Type B pancreatic cell (in vitro differentiated cells): ENCODE results near the gene PSMA2. TPM values are rescaled to one million over a fixed set of nuclear protein-coding genes. Genes with fewer than 3 reads are reported as not detected.

Source experiments
- DNase-seq: peaks from one replicate; pipeline ENCODE4 v3.0.0; 2021; ENCODE audit warnings: mixed read lengths; ENCODE audit not compliant: unreplicated experiment; ENCODE audit errors: extremely low spot score
- H3K27ac Mint-ChIP-seq: 2 replicates; pipeline ENCODE4 v1.8.0; 2021; ENCODE audit warnings: mild to moderate bottlenecking, mixed read lengths
- H3K27me3 Mint-ChIP-seq: 2 replicates; pipeline ENCODE4 v1.8.0; 2021; ENCODE audit warnings: mixed read lengths
- H3K36me3 Mint-ChIP-seq: 2 replicates; pipeline ENCODE4 v1.8.0; 2021; ENCODE audit warnings: mixed read lengths
- H3K4me1 Mint-ChIP-seq: one replicate; pipeline ENCODE4 v1.8.0; 2021; ENCODE audit warnings: mixed read lengths; ENCODE audit not compliant: unreplicated experiment
- H3K4me3 Mint-ChIP-seq: 2 replicates; pipeline ENCODE4 v1.8.0; 2021; ENCODE audit warnings: mild to moderate bottlenecking, mixed read lengths
- H3K9me3 Mint-ChIP-seq: 2 replicates; pipeline ENCODE4 v1.8.0; 2021; ENCODE audit warnings: mixed read lengths
- CTCF ChIP-seq: fragments of 200-600 bp; sonication (generic); conservative IDR thresholded peaks from 2 replicates; pipeline ENCODE4 v1.5.0; 2021; ENCODE audit warnings: antibody characterized with exemption, mild to moderate bottlenecking
- total RNA-seq: library from RNA; stranded (reverse); gene quantifications from 2 replicates; pipeline ENCODE4 v1.2.1, GENCODE V29; 2021; ENCODE audit warnings: low replicate concordance

Gene PSMA2
- total RNA-seq, 1 donor from 2014 or later = 99.3 TPM

- TF ChIP-seq CTCF = no peak
- H3K27me3 Mint-ChIP-seq = no peaks in the 10 kb centered on the region
- H3K27ac Mint-ChIP-seq = peak overlapping the region; percentile 95
- H3K36me3 Mint-ChIP-seq = peaks cover 4% of the 10 kb centered on the region
- peaks cover 13% of the 10 kb centered on the region for H3K4me1 Mint-ChIP-seq
- DNase-seq = no peak
- H3K9me3 Mint-ChIP-seq = no peaks in the 10 kb centered on the region
- peak overlapping the region; percentile 99 for H3K4me3 Mint-ChIP-seq
Measured at GRCh38 chr7:42930889-42931288, 1.1 kb downstream of the PSMA2 start.

- Mint-ChIP-seq H3K27ac (peak overlapping the region; percentile 0), H3K27me3 (no peaks in the 10 kb centered on the region), H3K4me1 (peaks cover 19% of the 10 kb centered on the region), H3K36me3 (peaks cover 8% of the 10 kb centered on the region), H3K4me3 (peak overlapping the region; percentile 26), H3K9me3 (no peaks in the 10 kb centered on the region)
- DNase-seq = no peak
- no peak for TF ChIP-seq CTCF
Measured at GRCh38 chr7:42929449-42929848, 2.5 kb downstream of the PSMA2 start.

GRCh38 chr7:42928754-42929153 lies 3.2 kb downstream of the PSMA2 start:
- no peak overlapping the region for H3K4me3 Mint-ChIP-seq
- TF ChIP-seq CTCF = no peak
- H3K27ac Mint-ChIP-seq = peak overlapping the region; percentile 17
- H3K4me1 Mint-ChIP-seq = peaks cover 17% of the 10 kb centered on the region
- H3K9me3 Mint-ChIP-seq = no peaks in the 10 kb centered on the region
- DNase-seq = no peak
- peaks cover 10% of the 10 kb centered on the region for H3K36me3 Mint-ChIP-seq
- H3K27me3 Mint-ChIP-seq = no peaks in the 10 kb centered on the region

GRCh38 chr7:42926204-42926603 lies 5.8 kb downstream of the PSMA2 start:
- H3K4me1 Mint-ChIP-seq = peaks cover 17% of the 10 kb centered on the region
- H3K9me3 Mint-ChIP-seq = no peaks in the 10 kb centered on the region
- H3K27me3 Mint-ChIP-seq = no peaks in the 10 kb centered on the region
- TF ChIP-seq CTCF = no peak
- no peak overlapping the region for H3K4me3 Mint-ChIP-seq
- H3K27ac Mint-ChIP-seq = no peak overlapping the region
- DNase-seq = no peak
- peaks cover 22% of the 10 kb centered on the region for H3K36me3 Mint-ChIP-seq

GRCh38 chr7:42925630-42926029 lies 6.3 kb downstream of the PSMA2 start:
- TF ChIP-seq CTCF = no peak
- DNase-seq = no peak
- Mint-ChIP-seq H3K4me1 (peaks cover 17% of the 10 kb centered on the region), H3K9me3 (no peaks in the 10 kb centered on the region), H3K36me3 (peaks cover 26% of the 10 kb centered on the region), H3K27ac (no peak overlapping the region), H3K4me3 (no peak overlapping the region), H3K27me3 (no peaks in the 10 kb centered on the region)

GRCh38 chr7:42924223-42924838 lies 7.6 kb downstream of the PSMA2 start:
- no peak for TF ChIP-seq CTCF
- Mint-ChIP-seq H3K4me1 (peaks cover 10% of the 10 kb centered on the region), H3K27ac (no peak overlapping the region), H3K9me3 (no peaks in the 10 kb centered on the region), H3K4me3 (no peak overlapping the region), H3K27me3 (no peaks in the 10 kb centered on the region), H3K36me3 (peaks cover 33% of the 10 kb centered on the region)
- DNase-seq = no peak
